ENCODE data around the gene EFCAB6. TPM values are rescaled to one million over a fixed set of nuclear protein-coding genes. Genes with fewer than 3 reads are reported as not detected.

EFCAB6 gene
- total RNA-seq, 1 donor from 2014 or later: not detected

DNA sequence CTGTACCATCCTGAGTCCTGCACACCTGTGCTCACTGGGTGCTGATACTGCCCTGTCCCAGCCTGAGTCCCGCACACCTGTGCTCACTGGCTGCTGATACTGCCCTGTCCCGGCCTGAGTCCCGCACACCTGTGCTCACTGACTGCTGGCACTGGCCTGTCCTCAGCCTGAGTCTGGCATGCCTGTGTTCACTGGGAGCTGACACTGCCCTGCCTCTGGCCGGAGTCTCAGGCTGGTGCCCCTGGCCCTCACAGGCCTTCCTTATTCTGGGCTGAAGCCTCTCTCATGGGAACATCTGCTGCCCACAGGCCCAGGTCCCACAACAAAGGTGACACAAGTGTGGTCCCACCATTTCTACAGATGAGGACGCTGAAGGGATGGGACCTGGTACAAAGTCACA lies 285.2 kb downstream of the EFCAB6 start:
- intact Hi-C loops (cut with micrococcal nuclease): no loop called here
- Mint-ChIP-seq H3K36me3 (ENCODE audit: low read depth) (no peaks in the 10 kb centered on the region), H3K4me1 (no peaks in the 10 kb centered on the region), H3K27me3 (peaks cover 8% of the 10 kb centered on the region), H3K9me3 (no peaks in the 10 kb centered on the region), H3K27ac (no peak overlapping the region), H3K4me3 (no peak overlapping the region)
- TF ChIP-seq, protein P1, sequence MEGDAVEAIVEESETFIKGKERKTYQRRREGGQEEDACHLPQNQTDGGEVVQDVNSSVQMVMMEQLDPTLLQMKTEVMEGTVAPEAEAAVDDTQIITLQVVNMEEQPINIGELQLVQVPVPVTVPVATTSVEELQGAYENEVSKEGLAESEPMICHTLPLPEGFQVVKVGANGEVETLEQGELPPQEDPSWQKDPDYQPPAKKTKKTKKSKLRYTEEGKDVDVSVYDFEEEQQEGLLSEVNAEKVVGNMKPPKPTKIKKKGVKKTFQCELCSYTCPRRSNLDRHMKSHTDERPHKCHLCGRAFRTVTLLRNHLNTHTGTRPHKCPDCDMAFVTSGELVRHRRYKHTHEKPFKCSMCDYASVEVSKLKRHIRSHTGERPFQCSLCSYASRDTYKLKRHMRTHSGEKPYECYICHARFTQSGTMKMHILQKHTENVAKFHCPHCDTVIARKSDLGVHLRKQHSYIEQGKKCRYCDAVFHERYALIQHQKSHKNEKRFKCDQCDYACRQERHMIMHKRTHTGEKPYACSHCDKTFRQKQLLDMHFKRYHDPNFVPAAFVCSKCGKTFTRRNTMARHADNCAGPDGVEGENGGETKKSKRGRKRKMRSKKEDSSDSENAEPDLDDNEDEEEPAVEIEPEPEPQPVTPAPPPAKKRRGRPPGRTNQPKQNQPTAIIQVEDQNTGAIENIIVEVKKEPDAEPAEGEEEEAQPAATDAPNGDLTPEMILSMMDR (IDR thresholded peaks at IDR 0.05): no peak
- ChIA-PET CTCF (no interaction called here), POLR2A (no interaction called here)
- ATAC-seq (ENCODE audit: low read depth) (no peak), DNase-seq (no peak)

GRCh38 chr22:43526117-43526655 lies 285.9 kb downstream of the EFCAB6 start:
- Mint-ChIP-seq H3K27ac (no peak overlapping the region), H3K9me3 (no peaks in the 10 kb centered on the region), H3K4me1 (no peaks in the 10 kb centered on the region), H3K27me3 (peaks cover 8% of the 10 kb centered on the region), H3K4me3 (no peak overlapping the region), H3K36me3 (ENCODE audit: low read depth) (no peaks in the 10 kb centered on the region)
- TF ChIP-seq, protein P1 (IDR thresholded peaks at IDR 0.05): no peak
- CTCF ChIA-PET: no interaction called here
- DNase-seq (no peak), ATAC-seq (ENCODE audit: low read depth) (no peak)
- POLR2A ChIA-PET: no interaction called here
- intact Hi-C loops (cut with micrococcal nuclease): no loop called here

DNA sequence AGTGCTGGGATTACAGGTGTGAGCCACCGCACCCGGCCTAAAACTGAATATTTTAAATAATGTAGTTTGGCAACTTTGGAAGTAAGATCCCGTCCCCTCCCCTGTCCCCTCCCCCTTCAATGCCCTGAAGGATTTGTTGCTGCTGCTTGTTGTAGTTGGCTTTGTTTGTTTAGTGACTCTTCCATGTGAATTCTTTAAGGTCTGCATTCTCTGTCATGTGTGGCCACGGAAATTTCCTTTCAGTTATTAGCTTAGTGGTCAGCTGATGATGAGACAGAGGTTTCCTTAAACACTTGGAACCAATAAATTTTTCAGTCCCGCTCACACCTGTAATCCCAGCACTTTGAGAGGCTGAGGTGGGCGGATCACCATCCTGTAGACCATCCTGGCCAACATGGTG lies 290.4 kb downstream of the EFCAB6 start:
- Mint-ChIP-seq H3K27me3 (peaks cover 3% of the 10 kb centered on the region), H3K9me3 (no peaks in the 10 kb centered on the region), H3K36me3 (ENCODE audit: low read depth) (no peaks in the 10 kb centered on the region), H3K4me3 (no peak overlapping the region), H3K4me1 (no peaks in the 10 kb centered on the region), H3K27ac (no peak overlapping the region)
- POLR2A ChIA-PET: no interaction called here
- CTCF ChIA-PET: no interaction called here
- DNase-seq (no peak), ATAC-seq (ENCODE audit: low read depth) (no peak)
- TF ChIP-seq, protein P1 (IDR thresholded peaks at IDR 0.05): no peak
- intact Hi-C loops (cut with micrococcal nuclease): no loop called here

GRCh38 chr22:43520632-43521039 lies 291.5 kb downstream of the EFCAB6 start:
- ChIA-PET CTCF (no interaction called here), POLR2A (interaction anchor here (0.7 kb wide), 1 partner anchor 712 kb away, joined by 5 read pairs; no protein-coding TSS in a partner anchor)
- no peaks in the 10 kb centered on the region for H3K36me3 Mint-ChIP-seq (ENCODE audit: low read depth)
- TF ChIP-seq, protein P1 (IDR thresholded peaks at IDR 0.05): no peak
- H3K27ac Mint-ChIP-seq: no peak overlapping the region
- no peak overlapping the region for H3K4me3 Mint-ChIP-seq
- intact Hi-C loops (cut with micrococcal nuclease): no loop called here
- ATAC-seq (ENCODE audit: low read depth): no peak
- no peaks in the 10 kb centered on the region for H3K4me1 Mint-ChIP-seq
- no peaks in the 10 kb centered on the region for H3K9me3 Mint-ChIP-seq
- H3K27me3 Mint-ChIP-seq: no peaks in the 10 kb centered on the region
- no peak for DNase-seq

DNA sequence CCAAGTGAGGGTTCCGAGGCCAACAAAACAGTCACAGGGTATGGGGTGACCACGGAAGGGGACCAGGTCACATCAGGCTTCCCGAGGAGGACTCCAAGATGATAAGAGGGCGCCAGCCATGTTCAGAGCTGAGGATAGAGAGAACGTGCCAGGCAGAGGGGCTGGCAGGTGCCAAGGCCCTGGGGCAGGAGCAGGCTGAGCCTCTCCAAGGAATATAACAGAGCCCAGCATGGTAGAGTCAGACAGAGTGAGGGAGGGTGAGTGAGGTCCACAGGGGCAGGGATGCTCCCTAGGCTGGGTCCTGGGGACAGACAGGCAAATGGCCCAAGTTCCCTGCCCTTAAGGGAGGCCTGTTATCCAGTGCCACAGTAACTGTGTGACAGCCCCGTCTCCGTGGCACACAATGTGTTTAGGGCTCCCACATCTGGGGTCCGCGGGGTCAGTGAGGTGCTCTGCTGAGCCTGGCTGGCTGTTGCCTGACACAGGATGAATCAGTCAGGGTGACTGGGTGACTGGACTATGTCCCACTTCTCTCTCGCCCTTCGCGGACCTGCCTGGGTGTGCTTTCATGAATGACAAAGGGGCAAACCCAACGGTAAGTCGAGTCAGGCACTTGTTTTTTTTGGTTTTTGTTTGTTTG lies 295.0 kb downstream of the EFCAB6 start:
- TF ChIP-seq, protein P1 (IDR thresholded peaks at IDR 0.05): no peak
- DNase-seq: no peak
- Mint-ChIP-seq H3K9me3 (no peaks in the 10 kb centered on the region), H3K36me3 (ENCODE audit: low read depth) (no peaks in the 10 kb centered on the region), H3K4me3 (no peak overlapping the region), H3K27ac (no peak overlapping the region), H3K27me3 (no peaks in the 10 kb centered on the region), H3K4me1 (no peaks in the 10 kb centered on the region)
- ChIA-PET CTCF (no interaction called here), POLR2A (no interaction called here)
- ATAC-seq (ENCODE audit: low read depth): no peak
- intact Hi-C loops (cut with micrococcal nuclease): no loop called here
